Measurements from ENCODE around the gene RAPGEF1. TPM values are rescaled to one million over a fixed set of nuclear protein-coding genes. Genes with fewer than 3 reads are reported as not detected.

RAPGEF1 gene
- total RNA-seq, 2 experiments from 2014 or later = 149 to 158 TPM

GRCh38 chr9:131700765-131701435, 39.0 kb downstream of the RAPGEF1 start:
- H3K27me3 Mint-ChIP-seq = no peaks in the 10 kb centered on the region
- peaks cover 16% of the 10 kb centered on the region for H3K36me3 Mint-ChIP-seq (ENCODE audit: low read depth)
- DNase-seq = no peak
- H3K4me3 Mint-ChIP-seq = no peak overlapping the region
- H3K27ac Mint-ChIP-seq = no peak overlapping the region
- peaks cover 64% of the 10 kb centered on the region for H3K4me1 Mint-ChIP-seq
- H3K9me3 Mint-ChIP-seq = no peaks in the 10 kb centered on the region
- ChIA-PET POLR2A (no interaction called here), CTCF (interaction anchor here (0.5 kb wide), 1 partner anchor 24 kb away, joined by 3 read pairs; no protein-coding TSS in a partner anchor)

GRCh38 chr9:131700076-131700475, 39.8 kb downstream of the RAPGEF1 start:
- Mint-ChIP-seq H3K27ac (no peak overlapping the region), H3K4me1 (peaks cover 63% of the 10 kb centered on the region), H3K9me3 (no peaks in the 10 kb centered on the region), H3K36me3 (ENCODE audit: low read depth) (peaks cover 16% of the 10 kb centered on the region), H3K27me3 (no peaks in the 10 kb centered on the region), H3K4me3 (no peak overlapping the region)
- POLR2A ChIA-PET = no interaction called here
- DNase-seq = no peak
- CTCF ChIA-PET = interaction anchor here (1.5 kb wide), 1 partner anchor 27 kb away, joined by 3 read pairs; no protein-coding TSS in a partner anchor

- POLR2A ChIA-PET = interaction anchor here (1.8 to 9.0 kb wide), 2 partner anchors 11 to 20 kb away, joined by 10 to 70 read pairs; no protein-coding TSS in a partner anchor
- peaks cover 63% of the 10 kb centered on the region for H3K4me1 Mint-ChIP-seq
- H3K27ac Mint-ChIP-seq = no peak overlapping the region
Measured at GRCh38 chr9:131698618-131698985, 41.3 kb downstream of the RAPGEF1 start.

GRCh38 chr9:131697908-131698617, 41.8 kb downstream of the RAPGEF1 start:
- no peak for DNase-seq
- Mint-ChIP-seq H3K27me3 (no peaks in the 10 kb centered on the region), H3K27ac (no peak overlapping the region), H3K4me1 (peaks cover 63% of the 10 kb centered on the region), H3K36me3 (ENCODE audit: low read depth) (peaks cover 14% of the 10 kb centered on the region), H3K9me3 (no peaks in the 10 kb centered on the region), H3K4me3 (no peak overlapping the region)
- ChIA-PET POLR2A (interaction anchor here (1.8 to 9.0 kb wide), 2 partner anchors 12 to 20 kb away, joined by 10 to 70 read pairs; no protein-coding TSS in a partner anchor), CTCF (interaction anchor here (1.2 to 3.0 kb wide), 3 partner anchors 21 to 41 kb away, joined by 3 to 14 read pairs (median 7); no protein-coding TSS in a partner anchor)

More at GRCh38 chr9:131698618-131698985, 41.3 kb downstream of the RAPGEF1 start:
- H3K36me3 Mint-ChIP-seq (ENCODE audit: low read depth) = peaks cover 14% of the 10 kb centered on the region
- no peaks in the 10 kb centered on the region for H3K9me3 Mint-ChIP-seq
- no peaks in the 10 kb centered on the region for H3K27me3 Mint-ChIP-seq
- no peak for DNase-seq
- CTCF ChIA-PET = interaction anchor here (1.5 to 2.7 kb wide), 2 partner anchors 29 to 33 kb away, joined by 3 to 7 read pairs; no protein-coding TSS in a partner anchor
- H3K4me3 Mint-ChIP-seq = no peak overlapping the region

GRCh38 chr9:131697097-131697496, 42.8 kb downstream of the RAPGEF1 start:
- H3K9me3 Mint-ChIP-seq = no peaks in the 10 kb centered on the region
- peaks cover 69% of the 10 kb centered on the region for H3K4me1 Mint-ChIP-seq
- no peak overlapping the region for H3K27ac Mint-ChIP-seq
- no peak for DNase-seq
- H3K36me3 Mint-ChIP-seq (ENCODE audit: low read depth) = peaks cover 14% of the 10 kb centered on the region
- CTCF ChIA-PET = interaction anchor here (0.6 to 3.0 kb wide), 4 partner anchors 12 to 42 kb away, joined by 3 to 14 read pairs (median 5); no protein-coding TSS in a partner anchor
- POLR2A ChIA-PET = interaction anchor here (1.2 to 9.0 kb wide), 5 partner anchors 17 to 35 kb away, joined by 4 to 70 read pairs (median 4); no protein-coding TSS in a partner anchor
- H3K27me3 Mint-ChIP-seq = no peaks in the 10 kb centered on the region
- H3K4me3 Mint-ChIP-seq = no peak overlapping the region

- DNase-seq = no peak
- Mint-ChIP-seq H3K36me3 (ENCODE audit: low read depth) (peaks cover 14% of the 10 kb centered on the region), H3K9me3 (no peaks in the 10 kb centered on the region), H3K27me3 (no peaks in the 10 kb centered on the region), H3K4me3 (no peak overlapping the region), H3K4me1 (peaks cover 75% of the 10 kb centered on the region), H3K27ac (no peak overlapping the region)
- ChIA-PET POLR2A (interaction anchor here (1.2 to 9.0 kb wide), 6 partner anchors 17 to 36 kb away, joined by 3 to 70 read pairs (median 4); no protein-coding TSS in a partner anchor), CTCF (interaction anchor here (0.7 to 3.0 kb wide), 3 partner anchors 19 to 59 kb away, joined by 3 to 14 read pairs (median 7); no protein-coding TSS in a partner anchor)
Measured at GRCh38 chr9:131695836-131696460, 43.9 kb downstream of the RAPGEF1 start.

GRCh38 chr9:131695366-131695765, 44.5 kb downstream of the RAPGEF1 start:
- DNase-seq = no peak
- ChIA-PET CTCF (interaction anchor here (3.0 kb wide), 1 partner anchor 18 kb away, joined by 14 read pairs; no protein-coding TSS in a partner anchor), POLR2A (interaction anchor here (1.2 to 9.0 kb wide), 3 partner anchors 17 to 37 kb away, joined by 3 to 70 read pairs (median 20); no protein-coding TSS in a partner anchor)
- no peaks in the 10 kb centered on the region for H3K27me3 Mint-ChIP-seq
- peaks cover 13% of the 10 kb centered on the region for H3K36me3 Mint-ChIP-seq (ENCODE audit: low read depth)
- no peaks in the 10 kb centered on the region for H3K9me3 Mint-ChIP-seq
- peaks cover 79% of the 10 kb centered on the region for H3K4me1 Mint-ChIP-seq
- no peak overlapping the region for H3K4me3 Mint-ChIP-seq
- no peak overlapping the region for H3K27ac Mint-ChIP-seq

GRCh38 chr9:131693651-131694597, 46.0 kb downstream of the RAPGEF1 start:
- CTCF ChIA-PET = no interaction called here
- no peak overlapping the region for H3K4me3 Mint-ChIP-seq
- H3K27me3 Mint-ChIP-seq = no peaks in the 10 kb centered on the region
- no peak overlapping the region for H3K27ac Mint-ChIP-seq
- no peaks in the 10 kb centered on the region for H3K9me3 Mint-ChIP-seq
- peaks cover 8% of the 10 kb centered on the region for H3K36me3 Mint-ChIP-seq (ENCODE audit: low read depth)
- H3K4me1 Mint-ChIP-seq = peaks cover 76% of the 10 kb centered on the region
- POLR2A ChIA-PET = interaction anchor here (0.7 to 9.0 kb wide), 4 partner anchors 15 to 45 kb away, joined by 3 to 70 read pairs (median 12); partner anchors contain the start of gene RAPGEF1
- DNase-seq = no peak

GRCh38 chr9:131692612-131693562, 47.0 kb downstream of the RAPGEF1 start:
- ChIA-PET CTCF (interaction anchor here (1.1 kb wide), 1 partner anchor 40 kb away, joined by 3 read pairs; no protein-coding TSS in a partner anchor), POLR2A (interaction anchor here (1.1 to 9.0 kb wide), 4 partner anchors 14 to 50 kb away, joined by 3 to 70 read pairs (median 13); no protein-coding TSS in a partner anchor)
- H3K4me1 Mint-ChIP-seq = peaks cover 72% of the 10 kb centered on the region
- no peak for DNase-seq
- no peak overlapping the region for H3K27ac Mint-ChIP-seq
- no peak overlapping the region for H3K4me3 Mint-ChIP-seq
- H3K36me3 Mint-ChIP-seq (ENCODE audit: low read depth) = peaks cover 8% of the 10 kb centered on the region
- no peaks in the 10 kb centered on the region for H3K9me3 Mint-ChIP-seq
- H3K27me3 Mint-ChIP-seq = no peaks in the 10 kb centered on the region

GRCh38 chr9:131691969-131692611, 47.8 kb downstream of the RAPGEF1 start:
- Mint-ChIP-seq H3K27me3 (no peaks in the 10 kb centered on the region), H3K27ac (no peak overlapping the region), H3K36me3 (ENCODE audit: low read depth) (peaks cover 8% of the 10 kb centered on the region), H3K4me1 (peaks cover 75% of the 10 kb centered on the region), H3K4me3 (no peak overlapping the region), H3K9me3 (no peaks in the 10 kb centered on the region)
- ChIA-PET POLR2A (interaction anchor here (0.9 to 9.0 kb wide), 6 partner anchors 14 to 49 kb away, joined by 3 to 70 read pairs (median 4); no protein-coding TSS in a partner anchor), CTCF (interaction anchor here (1.1 to 1.4 kb wide), 2 partner anchors 18 to 41 kb away, joined by 3 to 4 read pairs; no protein-coding TSS in a partner anchor)
- no peak for DNase-seq
